Smooth muscle cell of the brain vasculature (primary cell): ENCODE results near the gene SHISAL1.

ENCODE experiments used
- DNase-seq: peaks from one replicate; pipeline ENCODE4 v3.0.0-alpha.2; 2012; ENCODE audit warnings: low read depth, low spot score

Gene SHISAL1

GRCh38 chr22:44342347-44342956 lies 29.7 kb upstream of the SHISAL1 start:
- DNase-seq, result no peak

GRCh38 chr22:44341431-44342346 lies 28.9 kb upstream of the SHISAL1 start:
- no peak for DNase-seq

- no peak for DNase-seq
Observed at GRCh38 chr22:44340271-44341239, 27.8 kb upstream of the SHISAL1 start.

GRCh38 chr22:44338906-44339305 lies 26.2 kb upstream of the SHISAL1 start:
- DNase-seq, result no peak

GRCh38 chr22:44338177-44338810 lies 25.5 kb upstream of the SHISAL1 start:
- DNase-seq, result no peak

GRCh38 chr22:44337678-44338004 lies 24.9 kb upstream of the SHISAL1 start:
- no peak for DNase-seq

- DNase-seq, result no peak
Observed at GRCh38 chr22:44336962-44337677, 24.4 kb upstream of the SHISAL1 start.

- no peak for DNase-seq
Observed at GRCh38 chr22:44335903-44336803, 23.4 kb upstream of the SHISAL1 start.

- DNase-seq, result no peak
Observed at GRCh38 chr22:44335066-44335839, 22.5 kb upstream of the SHISAL1 start.

- no peak for DNase-seq
Observed at GRCh38 chr22:44333847-44334635, 21.3 kb upstream of the SHISAL1 start.

GRCh38 chr22:44332946-44333345 lies 20.2 kb upstream of the SHISAL1 start:
- no peak for DNase-seq

GRCh38 chr22:44331881-44332714 lies 19.3 kb upstream of the SHISAL1 start:
- no peak for DNase-seq

GRCh38 chr22:44330744-44331660 lies 18.3 kb upstream of the SHISAL1 start:
- no peak for DNase-seq

- no peak for DNase-seq
Observed at GRCh38 chr22:44330188-44330743, 17.5 kb upstream of the SHISAL1 start.

GRCh38 chr22:44329179-44329796 lies 16.5 kb upstream of the SHISAL1 start:
- DNase-seq, result no peak
